Mesenchymal stem cell (in vitro differentiated cells and primary cell): ENCODE measurements around the gene DENND4B.

Experiments used
- DNase-seq: peaks from one replicate; pipeline ENCODE4 v3.0.0-alpha.2; 2013
- H2AFZ ChIP-seq: one replicate; pipeline ENCODE4 v1.6.1; 2013; ENCODE audit warnings: low read depth, mild to moderate bottlenecking, control low read depth, inconsistent platforms, low read length, moderate library complexity
- H2AK5ac ChIP-seq: 2 replicates; pipeline ENCODE4 v1.6.1; 2013; ENCODE audit warnings: low read length, moderate library complexity, mild to moderate bottlenecking, inconsistent platforms; ENCODE audit not compliant: severe bottlenecking
- H2BK120ac ChIP-seq: one replicate; pipeline ENCODE4 v1.6.1; 2013; ENCODE audit warnings: low read depth, mild to moderate bottlenecking, inconsistent platforms, low read length, moderate library complexity
- H2BK12ac ChIP-seq, 2 experiments: one replicate each; pipeline ENCODE4 v1.6.1; 2013; ENCODE audit warnings: inconsistent platforms in 2 of 2, low read length in 2 of 2, mild to moderate bottlenecking in 2 of 2, moderate library complexity in 2 of 2, control low read depth in 1 of 2
- H2BK15ac ChIP-seq: one replicate; pipeline ENCODE4 v1.6.1; 2013; ENCODE audit warnings: mild to moderate bottlenecking, low read depth, inconsistent platforms; ENCODE audit not compliant: poor library complexity, severe bottlenecking
- H2BK5ac ChIP-seq: 2 replicates; pipeline ENCODE4 v1.6.1; 2013; ENCODE audit warnings: low read depth, mild to moderate bottlenecking, low read length, control low read depth, inconsistent platforms; ENCODE audit not compliant: poor library complexity, severe bottlenecking
- H3K14ac ChIP-seq, 2 experiments: one replicate each; pipeline ENCODE4 v1.6.1; 2013; ENCODE audit warnings: inconsistent platforms in 2 of 2, low read length in 2 of 2, control low read depth in 1 of 2, mild to moderate bottlenecking in 1 of 2, moderate library complexity in 1 of 2
- H3K18ac ChIP-seq, 2 experiments: one replicate each; pipeline ENCODE4 v1.6.1; 2013; ENCODE audit warnings: inconsistent platforms in 2 of 2, low read length in 2 of 2, control low read depth in 1 of 2, low read depth in 1 of 2, mild to moderate bottlenecking in 1 of 2
- H3K23ac ChIP-seq, 2 experiments: one replicate each; pipeline ENCODE4 v1.6.1; 2013; ENCODE audit warnings: inconsistent platforms in 2 of 2, low read length in 2 of 2, mild to moderate bottlenecking in 2 of 2, moderate library complexity in 2 of 2, control low read depth in 1 of 2
- H3K27ac ChIP-seq: 2 replicates; pipeline ENCODE4 v1.5.1; 2013; ENCODE audit warnings: mild to moderate bottlenecking, moderate library complexity, low read length, control low read depth, inconsistent platforms; ENCODE audit not compliant: poor library complexity, severe bottlenecking
- H3K27me3 ChIP-seq, 2 experiments: 2 replicates each; pipeline versions ENCODE4 v1.6.1 to v1.7.0; 2013; ENCODE audit warnings: low read length in 2 of 2, mild to moderate bottlenecking in 2 of 2, moderate library complexity in 2 of 2, control low read depth in 1 of 2, inconsistent platforms in 1 of 2; ENCODE audit not compliant: control insufficient read depth in 1 of 2, insufficient read depth in 1 of 2
- H3K36me3 ChIP-seq, 2 experiments: 2 replicates each; pipeline versions ENCODE4 v1.6.1 to v1.7.0; 2013; ENCODE audit warnings: low read length in 2 of 2, control low read depth in 1 of 2, inconsistent platforms in 1 of 2, low read depth in 1 of 2, mild to moderate bottlenecking in 1 of 2; ENCODE audit not compliant: insufficient read depth in 2 of 2, control insufficient read depth in 1 of 2
- H3K4ac ChIP-seq, 2 experiments: one replicate each; pipeline ENCODE4 v1.6.1; 2013; ENCODE audit warnings: inconsistent platforms in 2 of 2, low read length in 2 of 2, mild to moderate bottlenecking in 2 of 2, moderate library complexity in 2 of 2, control low read depth in 1 of 2, low read depth in 1 of 2
- H3K4me1 ChIP-seq: 2 replicates; pipeline ENCODE4 v1.6.1; 2013; ENCODE audit warnings: low read depth, low read length, control low read depth; ENCODE audit not compliant: control insufficient read depth, insufficient read depth
- H3K4me2 ChIP-seq: 2 replicates; pipeline ENCODE4 v1.6.1; 2013; ENCODE audit warnings: low read length, mild to moderate bottlenecking, inconsistent platforms; ENCODE audit not compliant: poor library complexity, severe bottlenecking
- H3K4me3 ChIP-seq, 2 experiments: 2 replicates each; pipeline versions ENCODE4 v1.5.1 to v1.7.0; 2013; ENCODE audit warnings: low read length in 2 of 2, mild to moderate bottlenecking in 2 of 2, control low read depth in 1 of 2, low read depth in 1 of 2; ENCODE audit not compliant: insufficient read depth in 1 of 2
- H3K79me1 ChIP-seq: replicated peaks from 2 replicates; pipeline ENCODE4 v1.6.1; 2013; ENCODE audit warnings: mild to moderate bottlenecking, control low read depth, low read length, inconsistent platforms; ENCODE audit not compliant: poor library complexity, severe bottlenecking
- H3K9ac ChIP-seq: 2 replicates; pipeline ENCODE4 v1.7.0; 2013; ENCODE audit warnings: mild to moderate bottlenecking, low read length, moderate library complexity
- H3K9me3 ChIP-seq: 2 replicates; pipeline ENCODE4 v1.7.0; 2013; ENCODE audit warnings: mild to moderate bottlenecking, low read length; ENCODE audit not compliant: control insufficient read depth
- H4K8ac ChIP-seq: one replicate; pipeline ENCODE4 v1.6.1; 2013; ENCODE audit warnings: inconsistent platforms, mild to moderate bottlenecking, low read length, moderate library complexity
- H4K91ac ChIP-seq: one replicate; pipeline ENCODE4 v1.6.1; 2013; ENCODE audit warnings: mild to moderate bottlenecking, low read length, inconsistent platforms
- WGBS: methylation state at CpG from one replicate; pipeline ENCODE4 v1.1.7; 2013; ENCODE audit warnings: mixed read lengths; 5-methylcytosine and 5-hydroxymethylcytosine counted together

The DENND4B gene

GRCh38 chr1:153933955-153934354 is 12.6 kb downstream of the DENND4B start:
- Histone ChIP-seq H3K36me3 (peaks cover 77 to 78% of the 10 kb centered on the region in 2 experiments), H2BK120ac (no peak overlapping the region), H3K79me1 (peaks cover 13% of the 10 kb centered on the region), H2BK12ac (no peak overlapping the region), H4K91ac (no peak overlapping the region), H3K4me3 (no peak overlapping the region), H3K4me1 (peaks cover 1% of the 10 kb centered on the region), H3K9me3 (no peaks in the 10 kb centered on the region), H3K4me2 (no peak overlapping the region), H2BK15ac (no peak overlapping the region), H2AFZ (no peak overlapping the region), H2BK5ac (no peak overlapping the region), H2AK5ac (no peak overlapping the region), H4K8ac (no peak overlapping the region), H3K4ac (no peak overlapping the region), H3K9ac (no peak overlapping the region), H3K27me3 (no peaks in the 10 kb centered on the region), H3K18ac (no peak overlapping the region), H3K14ac (no peak overlapping the region), H3K27ac (no peak overlapping the region), H3K23ac (no peak overlapping the region)
- no peak for DNase-seq
- 97% methylated on average over 10 of the region's 11 CpGs for WGBS

GRCh38 chr1:153933430-153933829 is 13.1 kb downstream of the DENND4B start:
- Histone ChIP-seq H2BK120ac (no peak overlapping the region), H4K8ac (no peak overlapping the region), H3K14ac (no peak overlapping the region), H3K27ac (no peak overlapping the region), H2BK12ac (no peak overlapping the region), H4K91ac (no peak overlapping the region), H3K36me3 (peaks cover 74 to 77% of the 10 kb centered on the region in 2 experiments), H3K4me3 (no peak overlapping the region), H3K18ac (no peak overlapping the region), H3K9ac (no peak overlapping the region), H3K4me1 (peaks cover 1% of the 10 kb centered on the region), H2AK5ac (no peak overlapping the region), H3K79me1 (peaks cover 13% of the 10 kb centered on the region), H3K4ac (no peak overlapping the region), H3K23ac (no peak overlapping the region), H3K4me2 (no peak overlapping the region), H3K9me3 (no peaks in the 10 kb centered on the region), H2BK5ac (no peak overlapping the region), H2BK15ac (no peak overlapping the region), H3K27me3 (no peaks in the 10 kb centered on the region), H2AFZ (no peak overlapping the region)
- 96% methylated on average over 11 of the region's 14 CpGs for WGBS
- no peak for DNase-seq

- Histone ChIP-seq H3K27ac (no peak overlapping the region), H2BK5ac (no peak overlapping the region), H3K4me2 (no peak overlapping the region), H3K9ac (no peak overlapping the region), H3K36me3 (peaks cover 69 to 72% of the 10 kb centered on the region in 2 experiments), H3K23ac (no peak overlapping the region), H3K4ac (no peak overlapping the region), H3K14ac (no peak overlapping the region), H3K9me3 (no peaks in the 10 kb centered on the region), H3K79me1 (peaks cover 9% of the 10 kb centered on the region), H4K8ac (no peak overlapping the region), H3K4me1 (peaks cover 1% of the 10 kb centered on the region), H3K4me3 (no peak overlapping the region), H2AFZ (no peak overlapping the region), H2BK15ac (no peak overlapping the region), H2AK5ac (no peak overlapping the region), H3K18ac (no peak overlapping the region), H3K27me3 (no peaks in the 10 kb centered on the region), H4K91ac (no peak overlapping the region), H2BK120ac (no peak overlapping the region), H2BK12ac (no peak overlapping the region)
- DNase-seq = no peak
- WGBS = 98% methylated on average over 16 of the region's 18 CpGs
These were observed 14.1 kb downstream of the DENND4B start for GRCh38 chr1:153932156-153933131.
